SK-N-SH (cell line): Measurements from ENCODE around the gene MPZL1. TPM values are rescaled to one million over a fixed set of nuclear protein-coding genes. Genes with fewer than 3 reads are reported as not detected.

Experiments used
- CTCF ChIA-PET: fragments of 300-600, 350-600 bp; formaldehyde crosslinking; extraction: SDS; loops from one replicate; lab custom pipeline; 2021; lab: Yijun Ruan, JAX
- POLR2A ChIA-PET: fragments of 350-600 bp; sonication (Branson Sonifier 250); formaldehyde crosslinking; extraction: SDS; loops from one replicate; lab custom pipeline; 2020; ENCODE audit warnings: antibody characterized with exemption, inconsistent platforms; lab: Yijun Ruan, JAX
- DNase-seq: peaks from one replicate; pipeline ENCODE4 v3.0.0; 2012
- H2AFZ ChIP-seq: fragments of 200-600 bp; sonication (generic); 2 replicates; pipeline ENCODE4 v1.8.1; 2016; ENCODE audit warnings: antibody characterized with exemption, mild to moderate bottlenecking, low read depth
- H3F3A ChIP-seq: fragments of 200-600 bp; sonication (generic); replicated peaks from 2 replicates; pipeline ENCODE3; 2016; ENCODE audit warnings: antibody characterized with exemption, mild to moderate bottlenecking; ENCODE audit not compliant: insufficient read depth
- H3K27ac ChIP-seq, 2 experiments: fragments of 200-500 bp in 1 of 2; fragments of 200-600 bp in 1 of 2; sonication (Bioruptor generic) in 1 of 2; sonication (generic), shearing (Covaris generic) in 1 of 2; 2 replicates each; pipeline versions ENCODE4 v1.5.1 to v1.6.1; 2014 to 2016; ENCODE audit warnings: low read depth in 2 of 2, inconsistent platforms in 1 of 2, low read length in 1 of 2, mild to moderate bottlenecking in 1 of 2, mixed read lengths in 1 of 2
- H3K27me3 ChIP-seq: fragments of 200-600 bp; sonication (generic), shearing (Covaris generic); 2 replicates; pipeline ENCODE4 v1.6.1; 2016; ENCODE audit warnings: mixed run types; ENCODE audit not compliant: insufficient read depth
- H3K36me3 ChIP-seq, 2 experiments: fragments of 200-500 bp in 1 of 2; fragments of 200-600 bp in 1 of 2; sonication (Bioruptor generic) in 1 of 2; sonication (generic) in 1 of 2; replicated peaks in 1 of 2; 2 replicates each; pipeline versions ENCODE3 to v1.5.1; 2014 to 2016; ENCODE audit warnings: low read length in 1 of 2, mild to moderate bottlenecking in 1 of 2; ENCODE audit not compliant: insufficient read depth in 2 of 2, control insufficient read depth in 1 of 2
- H3K4me1 ChIP-seq, 2 experiments: fragments of 200-500 bp in 1 of 2; fragments of 200-600 bp in 1 of 2; sonication (Bioruptor generic) in 1 of 2; sonication (generic), shearing (Covaris generic) in 1 of 2; 2 replicates each; pipeline versions ENCODE4 v1.5.1 to v1.6.1; 2014 to 2016; ENCODE audit warnings: low read depth in 1 of 2, low read length in 1 of 2, mixed run types in 1 of 2; ENCODE audit not compliant: insufficient read depth in 2 of 2, control insufficient read depth in 1 of 2
- H3K4me2 ChIP-seq: fragments of 200-600 bp; sonication (generic), shearing (Covaris generic); 2 replicates; pipeline ENCODE4 v1.6.1; 2017; ENCODE audit warnings: mixed run types
- H3K4me3 ChIP-seq, 2 experiments: fragments of 200-500 bp in 1 of 2; fragments of 200-600 bp in 1 of 2; sonication (Bioruptor generic) in 1 of 2; sonication (generic), shearing (Covaris generic) in 1 of 2; 2 replicates each; pipeline versions ENCODE4 v1.5.1 to v1.8.1; 2014 to 2016; ENCODE audit warnings: low read depth in 2 of 2, inconsistent platforms in 1 of 2, low read length in 1 of 2, mild to moderate bottlenecking in 1 of 2, mixed read lengths in 1 of 2, moderate library complexity in 1 of 2
- H3K79me2 ChIP-seq: fragments of 200-600 bp; sonication (generic); 2 replicates; pipeline ENCODE4 v1.8.1; 2017; ENCODE audit warnings: mild to moderate bottlenecking; ENCODE audit not compliant: insufficient read depth
- H3K9ac ChIP-seq: fragments of 200-600 bp; sonication (generic); 2 replicates; pipeline ENCODE4 v1.6.1; 2017; ENCODE audit warnings: mixed run types
- H3K9me2 ChIP-seq: fragments of 200-600 bp; sonication (generic); 2 replicates; pipeline ENCODE4 v1.6.1; 2017; ENCODE audit warnings: mixed run types
- H3K9me3 ChIP-seq: fragments of 200-600 bp; sonication (generic); 2 replicates; pipeline ENCODE4 v1.6.1; 2017; ENCODE audit warnings: mixed run types, mild to moderate bottlenecking, moderate library complexity
- H4K20me1 ChIP-seq: fragments of 200-600 bp; sonication (generic); 2 replicates; pipeline ENCODE4 v1.6.1; 2017; ENCODE audit warnings: mild to moderate bottlenecking, mixed run types; ENCODE audit not compliant: insufficient read depth
- EZH2phosphoT487 ChIP-seq: fragments of 200-600 bp; sonication (generic); IDR thresholded peaks from 2 replicates; pipeline ENCODE4 v1.6.1; 2017; ENCODE audit warnings: low read depth, mixed run types, mild to moderate bottlenecking, antibody characterized with exemption, moderate library complexity, borderline replicate concordance
- GATA2 ChIP-seq: sonication (generic); formaldehyde crosslinking; IDR thresholded peaks from 2 replicates; pipeline ENCODE4 v1.5.0; 2020; ENCODE audit warnings: mild to moderate bottlenecking, missing genetic modification reagents
- JUND ChIP-seq: IDR thresholded peaks from 2 replicates; pipeline ENCODE4 v1.4.0; 2012
- MXI1 ChIP-seq: IDR thresholded peaks from 2 replicates; pipeline ENCODE4 v1.6.1; 2012; ENCODE audit warnings: mild to moderate bottlenecking, low read depth, low read length, improper control_type of control experiment
- POLR2AphosphoS5 ChIP-seq: IDR thresholded peaks from 2 replicates; pipeline ENCODE4 v1.6.1; 2012; ENCODE audit warnings: low read depth, low read length
- RAD21 ChIP-seq: IDR thresholded peaks from 2 replicates; pipeline ENCODE4 v1.6.1; 2012; ENCODE audit warnings: mild to moderate bottlenecking, low read length
- RCOR1 ChIP-seq: fragments of 150-350 bp; IDR thresholded peaks from 2 replicates; pipeline ENCODE4 v1.6.1; 2017; ENCODE audit warnings: antibody characterized with exemption, low read length
- SIN3A ChIP-seq: IDR thresholded peaks from 2 replicates; pipeline ENCODE4 v1.6.1; 2012; ENCODE audit warnings: low read depth, mild to moderate bottlenecking, low read length, moderate library complexity, borderline replicate concordance
- TAF1 ChIP-seq: IDR thresholded peaks from 2 replicates; pipeline ENCODE4 v1.6.1; 2012; ENCODE audit warnings: low read depth, mild to moderate bottlenecking, low read length, moderate library complexity, borderline replicate concordance
- TEAD4 ChIP-seq: IDR thresholded peaks from 2 replicates; pipeline ENCODE4 v1.4.0; 2012; ENCODE audit warnings: mild to moderate bottlenecking, borderline replicate concordance; ENCODE audit not compliant: insufficient read depth
- ZBTB33 ChIP-seq: IDR thresholded peaks from 2 replicates; pipeline ENCODE4 v1.4.0; 2012; ENCODE audit warnings: low read depth, borderline replicate concordance
- WGBS: methylation state at CpG from one replicate; pipeline ENCODE4 v1.1.6; 2017; ENCODE audit warnings: low lambda C conversion rate; 5-methylcytosine and 5-hydroxymethylcytosine counted together
- polyA plus RNA-seq, 3 experiments: library from polyadenylated mRNA; depleted of rRNA; stranded (reverse); fragments of >200 nt; gene quantifications; 2 replicates each; pipeline ENCODE4 v1.2.3, GENCODE V29; 2012
- TF ChIP-seq, protein P1 (sequence below): IDR thresholded peaks from 2 replicates; pipeline ENCODE4; 2012
- TF ChIP-seq, protein P2 (sequence below): IDR thresholded peaks from 2 replicates; pipeline ENCODE4 v1.6.1; 2012; ENCODE audit warnings: mild to moderate bottlenecking, low read depth, low read length, moderate library complexity

Gene MPZL1
- polyA plus RNA-seq, 1 of the 3 experiments (the other 2 are of a cell fraction): 27.3 TPM

DNA sequence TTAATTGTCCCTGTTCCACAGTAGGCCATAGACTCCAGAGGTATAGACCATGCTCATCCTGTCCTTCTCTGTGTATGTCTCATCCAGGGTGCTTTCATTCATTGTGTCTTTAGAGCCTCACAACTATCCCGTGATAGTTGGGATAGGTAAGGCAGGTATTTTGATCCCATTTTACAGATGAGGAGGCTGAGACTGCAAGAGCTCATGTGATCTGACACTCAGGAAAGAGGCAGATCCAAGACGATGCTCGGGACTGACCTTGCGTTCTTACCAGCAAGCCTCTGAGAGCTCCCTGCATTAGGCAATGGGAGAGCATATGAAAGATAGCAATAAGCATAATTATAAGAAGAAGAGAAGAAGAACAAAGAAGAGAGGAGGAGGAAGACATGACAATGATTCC is 49.0 kb upstream of the MPZL1 start:
- H3K9ac ChIP-seq: no peak overlapping the region
- no peaks in the 10 kb centered on the region for H4K20me1 ChIP-seq
- no peaks in the 10 kb centered on the region for H3K9me3 ChIP-seq
- CTCF ChIA-PET: interaction anchor here (1.2 to 1.9 kb wide), 3 partner anchors 15 to 73 kb away, joined by 3 to 13 read pairs (median 6); no protein-coding TSS in a partner anchor
- no peak overlapping the region for H3K4me3 ChIP-seq
- DNase-seq: no peak
- 58% methylated on average over 4 of the region's 4 CpGs for WGBS
- H2AFZ ChIP-seq: no peak overlapping the region
- no peaks in the 10 kb centered on the region; a peak in 1 of 4 replicates for H3K4me1 ChIP-seq
- H3K27me3 ChIP-seq: no peaks in the 10 kb centered on the region; the same call in 1 of the 2 replicates
- TF ChIP-seq TAF1 (no peak), EZH2phosphoT487 (no peak), MXI1 (no peak), RAD21 (no peak), ZBTB33 (no peak), JUND (no peak), RCOR1 (no peak), POLR2AphosphoS5 (no peak), TEAD4 (no peak), GATA2 (no peak)
- TF ChIP-seq, protein P1, sequence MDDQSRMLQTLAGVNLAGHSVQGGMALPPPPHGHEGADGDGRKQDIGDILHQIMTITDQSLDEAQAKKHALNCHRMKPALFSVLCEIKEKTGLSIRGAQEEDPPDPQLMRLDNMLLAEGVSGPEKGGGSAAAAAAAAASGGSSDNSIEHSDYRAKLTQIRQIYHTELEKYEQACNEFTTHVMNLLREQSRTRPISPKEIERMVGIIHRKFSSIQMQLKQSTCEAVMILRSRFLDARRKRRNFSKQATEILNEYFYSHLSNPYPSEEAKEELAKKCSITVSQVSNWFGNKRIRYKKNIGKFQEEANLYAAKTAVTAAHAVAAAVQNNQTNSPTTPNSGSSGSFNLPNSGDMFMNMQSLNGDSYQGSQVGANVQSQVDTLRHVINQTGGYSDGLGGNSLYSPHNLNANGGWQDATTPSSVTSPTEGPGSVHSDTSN: no peak
- TF ChIP-seq, all 33 proteins: peak for 0
- Histone ChIP-seq H3F3A (no peaks in the 10 kb centered on the region), H3K4me2 (no peak overlapping the region), H3K79me2 (no peaks in the 10 kb centered on the region), H3K9me2 (no peaks in the 10 kb centered on the region), H3K36me3 (peaks cover 0 to 3% of the 10 kb centered on the region in 2 experiments), H3K27ac (no peak overlapping the region)
- POLR2A ChIA-PET: no interaction called here

- peaks cover 0 to 3% of the 10 kb centered on the region in 2 experiments for H3K36me3 ChIP-seq
- no peaks in the 10 kb centered on the region for H4K20me1 ChIP-seq
- no peak overlapping the region for H3K9ac ChIP-seq
- H3K4me2 ChIP-seq: no peak overlapping the region
- no peaks in the 10 kb centered on the region; the same call in 1 of the 2 replicates for H3K27me3 ChIP-seq
- ChIA-PET POLR2A (no interaction called here), CTCF (interaction anchor here (1.2 to 1.9 kb wide), 2 partner anchors 14 to 73 kb away, joined by 3 to 13 read pairs; no protein-coding TSS in a partner anchor)
- DNase-seq: no peak
- no peak for TF ChIP-seq SIN3A
- TF ChIP-seq, protein P2, sequence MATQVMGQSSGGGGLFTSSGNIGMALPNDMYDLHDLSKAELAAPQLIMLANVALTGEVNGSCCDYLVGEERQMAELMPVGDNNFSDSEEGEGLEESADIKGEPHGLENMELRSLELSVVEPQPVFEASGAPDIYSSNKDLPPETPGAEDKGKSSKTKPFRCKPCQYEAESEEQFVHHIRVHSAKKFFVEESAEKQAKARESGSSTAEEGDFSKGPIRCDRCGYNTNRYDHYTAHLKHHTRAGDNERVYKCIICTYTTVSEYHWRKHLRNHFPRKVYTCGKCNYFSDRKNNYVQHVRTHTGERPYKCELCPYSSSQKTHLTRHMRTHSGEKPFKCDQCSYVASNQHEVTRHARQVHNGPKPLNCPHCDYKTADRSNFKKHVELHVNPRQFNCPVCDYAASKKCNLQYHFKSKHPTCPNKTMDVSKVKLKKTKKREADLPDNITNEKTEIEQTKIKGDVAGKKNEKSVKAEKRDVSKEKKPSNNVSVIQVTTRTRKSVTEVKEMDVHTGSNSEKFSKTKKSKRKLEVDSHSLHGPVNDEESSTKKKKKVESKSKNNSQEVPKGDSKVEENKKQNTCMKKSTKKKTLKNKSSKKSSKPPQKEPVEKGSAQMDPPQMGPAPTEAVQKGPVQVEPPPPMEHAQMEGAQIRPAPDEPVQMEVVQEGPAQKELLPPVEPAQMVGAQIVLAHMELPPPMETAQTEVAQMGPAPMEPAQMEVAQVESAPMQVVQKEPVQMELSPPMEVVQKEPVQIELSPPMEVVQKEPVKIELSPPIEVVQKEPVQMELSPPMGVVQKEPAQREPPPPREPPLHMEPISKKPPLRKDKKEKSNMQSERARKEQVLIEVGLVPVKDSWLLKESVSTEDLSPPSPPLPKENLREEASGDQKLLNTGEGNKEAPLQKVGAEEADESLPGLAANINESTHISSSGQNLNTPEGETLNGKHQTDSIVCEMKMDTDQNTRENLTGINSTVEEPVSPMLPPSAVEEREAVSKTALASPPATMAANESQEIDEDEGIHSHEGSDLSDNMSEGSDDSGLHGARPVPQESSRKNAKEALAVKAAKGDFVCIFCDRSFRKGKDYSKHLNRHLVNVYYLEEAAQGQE: no peak
- H3F3A ChIP-seq: no peaks in the 10 kb centered on the region
- no peak overlapping the region for H2AFZ ChIP-seq
- H3K4me1 ChIP-seq: no peaks in the 10 kb centered on the region; a peak in 1 of 4 replicates
- no peak overlapping the region for H3K27ac ChIP-seq
- no peaks in the 10 kb centered on the region for H3K9me3 ChIP-seq
- H3K79me2 ChIP-seq: no peaks in the 10 kb centered on the region
- no peaks in the 10 kb centered on the region for H3K9me2 ChIP-seq
- WGBS: 62% methylated on average over 3 of the region's 4 CpGs
- H3K4me3 ChIP-seq: no peak overlapping the region
Measured at GRCh38 chr1:167673265-167673664, 48.5 kb upstream of the MPZL1 start.
